ENCODE results near the gene DIAPH3.

The DIAPH3 gene

DNA sequence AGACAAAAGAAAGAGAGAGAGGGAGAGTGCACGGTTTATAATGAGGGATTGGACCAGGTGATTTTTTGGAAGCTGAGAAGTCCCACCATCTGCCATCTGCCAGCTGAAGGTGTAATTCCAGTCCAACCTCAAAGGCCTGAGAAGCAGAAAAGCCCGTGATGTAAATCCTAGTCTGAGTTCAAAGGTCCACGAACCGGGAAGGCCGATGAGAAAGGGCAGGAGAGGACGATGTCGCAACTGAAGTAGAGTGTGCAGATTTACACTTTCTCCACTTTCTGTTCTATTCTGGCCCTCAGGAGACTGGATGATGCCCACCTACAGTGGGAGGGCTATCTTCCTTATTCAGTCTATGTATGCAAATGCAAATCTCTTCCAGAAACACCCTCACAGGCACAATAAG is 500.0 kb downstream of the DIAPH3 start:
- DNase-seq, result no peak

- DNase-seq, result no peak
Measured at GRCh38 chr13:59660582-59660981, 503.1 kb downstream of the DIAPH3 start.

GRCh38 chr13:59659981-59660380 is 503.7 kb downstream of the DIAPH3 start:
- no peak for DNase-seq

GRCh38 chr13:59658738-59659330 is 504.9 kb downstream of the DIAPH3 start:
- DNase-seq, result no peak

- DNase-seq, result no peak
Measured at GRCh38 chr13:59658027-59658737, 505.5 kb downstream of the DIAPH3 start.

- DNase-seq, result no peak
Measured at GRCh38 chr13:59653916-59654315, 509.8 kb downstream of the DIAPH3 start.

GRCh38 chr13:59651479-59651878 is 512.2 kb downstream of the DIAPH3 start:
- no peak for DNase-seq

GRCh38 chr13:59643906-59644626 is 519.7 kb downstream of the DIAPH3 start:
- DNase-seq, result no peak

DNA sequence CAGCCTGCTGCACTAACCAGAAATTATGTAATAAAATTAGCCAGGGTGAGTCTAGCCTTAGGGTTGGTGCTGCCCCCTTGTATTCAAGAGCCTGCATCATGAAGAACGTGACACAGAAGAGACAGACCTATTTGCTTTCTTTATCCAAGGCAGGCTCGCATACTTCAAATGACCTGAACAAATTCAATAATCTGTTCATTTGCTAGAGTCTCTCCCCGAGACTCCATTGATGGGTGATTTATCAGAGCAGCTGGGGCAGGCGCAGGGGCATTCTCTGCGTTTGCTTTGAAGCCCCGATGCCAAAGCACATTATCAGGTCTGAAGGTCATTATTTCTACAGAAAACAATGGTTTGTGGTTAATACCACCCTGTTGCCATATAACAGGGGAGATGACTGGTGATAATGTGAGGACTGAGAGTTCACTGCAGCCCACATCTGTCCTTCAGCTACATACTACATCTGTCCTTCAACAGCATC is 520.3 kb downstream of the DIAPH3 start:
- DNase-seq, result no peak

GRCh38 chr13:59641817-59642216 is 521.9 kb downstream of the DIAPH3 start:
- peak; percentile 17 for DNase-seq

DNA sequence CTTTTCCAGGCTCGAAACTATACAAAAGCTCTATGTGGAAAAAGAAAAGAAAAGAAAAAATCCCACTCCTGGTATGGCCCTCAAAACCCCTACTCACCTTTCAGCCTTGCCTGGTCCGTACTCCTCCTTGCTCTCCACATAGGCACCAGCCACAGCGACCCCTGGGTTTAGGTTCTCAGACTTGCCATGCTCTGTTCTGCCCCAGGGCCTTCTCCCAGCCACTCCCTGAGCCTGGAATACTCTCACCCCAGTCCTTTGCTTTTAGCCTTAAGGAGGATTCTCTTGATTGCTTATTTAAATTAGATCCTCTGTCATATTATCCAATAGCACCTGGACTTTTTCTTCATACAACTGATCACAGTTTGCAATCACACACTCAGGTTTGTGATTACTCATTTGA is 522.5 kb downstream of the DIAPH3 start:
- no peak for DNase-seq

GRCh38 chr13:59638404-59638803 is 525.3 kb downstream of the DIAPH3 start:
- no peak for DNase-seq

- DNase-seq, result no peak
Measured at GRCh38 chr13:59635589-59635988, 528.1 kb downstream of the DIAPH3 start.

DNA sequence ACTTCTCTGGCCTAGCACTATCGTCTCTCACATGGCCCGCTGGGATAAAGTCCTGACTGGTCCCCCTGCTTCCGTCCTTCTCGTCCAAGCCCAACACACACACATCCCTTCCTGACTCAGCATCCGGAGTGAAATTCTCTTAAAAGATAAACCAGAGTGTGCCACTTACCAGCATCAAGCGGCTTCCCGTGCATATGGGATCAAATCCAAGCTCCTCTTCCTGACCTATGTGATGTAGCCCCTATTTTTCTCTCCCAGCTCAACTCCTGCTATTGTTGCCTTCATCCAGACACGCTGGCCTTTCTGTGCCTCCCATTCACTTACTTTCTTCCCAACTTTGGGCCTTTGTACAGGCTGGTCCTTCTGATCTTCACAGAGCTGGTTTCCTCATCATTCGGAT is 530.4 kb downstream of the DIAPH3 start:
- no peak for DNase-seq

DNA sequence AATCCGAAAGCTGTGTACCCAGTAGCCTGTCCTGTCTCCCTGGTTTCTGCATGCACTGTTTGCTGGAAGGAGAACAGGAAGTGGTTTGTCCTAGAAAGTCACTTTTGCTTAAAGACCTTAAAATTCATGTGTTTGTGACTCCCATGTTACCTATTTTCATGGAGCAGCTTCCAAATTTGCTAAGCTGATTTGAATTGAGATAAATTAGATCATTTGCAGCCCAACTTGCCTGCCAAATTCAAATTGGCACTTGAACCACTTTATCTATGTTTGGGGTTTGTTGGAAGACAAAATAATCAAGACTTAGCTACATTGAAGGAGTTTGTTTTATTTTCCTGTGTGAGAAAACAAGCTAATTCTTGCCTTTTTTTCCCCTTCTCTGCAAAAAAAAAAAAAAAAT is 532.5 kb downstream of the DIAPH3 start:
- DNase-seq, result no peak

- DNase-seq, result no peak
Measured at GRCh38 chr13:59625111-59625510, 538.6 kb downstream of the DIAPH3 start.

GRCh38 chr13:59623206-59623915 is 540.4 kb downstream of the DIAPH3 start:
- no peak for DNase-seq

DNA sequence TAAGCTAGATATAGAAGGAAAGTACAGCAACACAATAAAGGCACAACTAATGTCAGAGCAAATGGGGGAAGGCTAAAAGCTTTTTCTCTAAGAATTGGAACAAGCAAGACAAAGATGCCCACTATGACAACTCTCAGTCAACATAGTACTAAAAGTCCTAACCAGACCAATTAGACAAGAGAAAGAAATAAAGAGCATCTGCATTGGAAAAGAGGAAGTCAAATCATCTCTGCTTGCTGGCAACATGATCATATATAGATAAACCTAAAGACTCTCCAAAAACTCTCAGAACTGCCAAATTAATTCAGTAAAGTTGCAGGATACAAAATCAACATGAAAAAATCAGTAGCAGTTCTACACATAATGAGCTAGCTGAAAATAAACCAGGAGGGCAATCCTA is 542.0 kb downstream of the DIAPH3 start:
- DNase-seq, result no peak
